Mucosa of rectum (tissue), 2 donors: ENCODE results near the gene FNIP1.

Experiments used
- H3K27ac ChIP-seq, 2 donors: one replicate each; pipeline ENCODE4 v1.7.0; 2013; ENCODE audit warnings: inconsistent platforms in 2 of 2, low read depth in 2 of 2, low read length in 2 of 2
- H3K27me3 ChIP-seq, 2 donors: one replicate each; pipeline ENCODE4 v1.7.0; 2013; ENCODE audit warnings: low read length in 2 of 2; ENCODE audit not compliant: control insufficient read depth in 2 of 2, insufficient read depth in 2 of 2
- H3K36me3 ChIP-seq, 2 donors: one replicate each; pipeline ENCODE4 v1.7.0; 2013; ENCODE audit warnings: low read length in 2 of 2; ENCODE audit not compliant: control insufficient read depth in 2 of 2, insufficient read depth in 2 of 2
- H3K4me1 ChIP-seq, 2 donors: one replicate each; pipeline ENCODE4 v1.7.0; 2013; ENCODE audit warnings: low read length in 2 of 2, mild to moderate bottlenecking in 1 of 2; ENCODE audit not compliant: control insufficient read depth in 2 of 2, insufficient read depth in 2 of 2
- H3K4me3 ChIP-seq, 2 donors: one replicate each; pipeline ENCODE4 v1.7.0; 2013; ENCODE audit warnings: low read length in 2 of 2
- H3K9ac ChIP-seq, 2 donors: one replicate each; pipeline ENCODE4 v1.7.0; 2013; ENCODE audit warnings: low read length in 2 of 2, low read depth in 1 of 2, mild to moderate bottlenecking in 1 of 2
- H3K9me3 ChIP-seq, 2 donors: one replicate each; pipeline ENCODE4 v1.7.0; 2013; ENCODE audit warnings: low read length in 2 of 2; ENCODE audit not compliant: control insufficient read depth in 2 of 2
- donor health status: healthy.
- donor health status: Normal muscosa, but diverticular disease.

Gene FNIP1

DNA sequence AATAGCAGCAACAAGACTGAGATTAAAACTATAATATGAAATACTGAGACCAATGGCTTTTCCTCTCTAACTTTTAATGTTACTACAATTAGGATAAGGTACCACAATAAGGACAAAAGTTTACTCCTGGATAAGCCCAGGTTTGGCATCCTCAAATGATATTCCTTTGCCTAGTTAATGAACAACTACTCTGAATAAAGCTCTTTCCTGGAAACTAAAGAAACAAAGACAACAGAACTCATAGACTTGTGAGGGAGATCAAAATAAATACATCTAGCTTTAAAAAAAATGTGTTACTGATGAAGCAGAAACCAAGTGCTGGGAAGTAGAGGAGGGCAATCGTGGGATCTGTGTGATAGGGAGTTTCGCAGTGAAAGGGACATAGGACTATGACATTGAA lies 142.5 kb downstream of the FNIP1 start:
- Histone ChIP-seq H3K9me3 (no peaks in the 10 kb centered on the region), H3K36me3 (peaks cover 18 to 28% of the 10 kb centered on the region in 2 donors), H3K27ac (no peak overlapping the region), H3K4me3 (no peak overlapping the region), H3K27me3 (no peaks in the 10 kb centered on the region), H3K9ac (no peak overlapping the region), H3K4me1 (no peaks in the 10 kb centered on the region)

- Histone ChIP-seq H3K36me3 (peaks cover 30 to 42% of the 10 kb centered on the region in 2 donors), H3K9me3 (no peaks in the 10 kb centered on the region), H3K4me1 (no peaks in the 10 kb centered on the region), H3K9ac (no peak overlapping the region), H3K27me3 (no peaks in the 10 kb centered on the region), H3K27ac (no peak overlapping the region), H3K4me3 (no peak overlapping the region)
Observed at GRCh38 chr5:131649161-131649560, 147.7 kb downstream of the FNIP1 start.

GRCh38 chr5:131647048-131647769 lies 149.6 kb downstream of the FNIP1 start:
- H3K27me3 ChIP-seq: no peaks in the 10 kb centered on the region
- no peak overlapping the region for H3K9ac ChIP-seq
- no peaks in the 10 kb centered on the region for H3K4me1 ChIP-seq
- H3K4me3 ChIP-seq: no peak overlapping the region
- no peak overlapping the region for H3K27ac ChIP-seq
- no peaks in the 10 kb centered on the region for H3K9me3 ChIP-seq
- H3K36me3 ChIP-seq: peaks cover 30 to 39% of the 10 kb centered on the region in 2 donors

GRCh38 chr5:131644822-131645221 lies 152.0 kb downstream of the FNIP1 start:
- Histone ChIP-seq H3K9me3 (no peaks in the 10 kb centered on the region), H3K27me3 (no peaks in the 10 kb centered on the region), H3K4me3 (no peak overlapping the region), H3K36me3 (peaks cover 17 to 28% of the 10 kb centered on the region in 2 donors), H3K4me1 (no peaks in the 10 kb centered on the region), H3K9ac (no peak overlapping the region), H3K27ac (no peak overlapping the region)

DNA sequence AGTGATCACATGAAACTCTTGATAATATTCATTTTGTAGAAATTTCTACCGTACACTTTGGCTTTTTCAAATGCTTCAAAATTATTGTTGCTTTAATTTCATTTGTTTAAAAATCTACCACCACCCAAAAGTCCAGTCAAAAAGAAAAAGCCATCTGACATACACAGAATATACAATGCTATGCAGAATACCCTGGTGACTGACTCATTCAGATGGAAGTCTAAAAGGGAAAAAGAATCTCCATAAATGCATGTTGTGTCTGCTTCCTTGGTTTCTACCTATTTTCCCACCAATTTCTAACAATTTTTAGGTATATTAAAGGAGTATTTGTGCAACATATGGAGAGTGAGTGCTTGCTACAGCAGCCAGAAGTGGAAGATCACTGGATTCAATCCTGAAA lies 152.4 kb downstream of the FNIP1 start:
- H3K9ac ChIP-seq: no peak overlapping the region
- H3K27me3 ChIP-seq: no peaks in the 10 kb centered on the region
- no peak overlapping the region for H3K4me3 ChIP-seq
- no peak overlapping the region for H3K27ac ChIP-seq
- H3K36me3 ChIP-seq: peaks cover 17 to 25% of the 10 kb centered on the region in 2 donors
- no peaks in the 10 kb centered on the region for H3K9me3 ChIP-seq
- H3K4me1 ChIP-seq: no peaks in the 10 kb centered on the region

DNA sequence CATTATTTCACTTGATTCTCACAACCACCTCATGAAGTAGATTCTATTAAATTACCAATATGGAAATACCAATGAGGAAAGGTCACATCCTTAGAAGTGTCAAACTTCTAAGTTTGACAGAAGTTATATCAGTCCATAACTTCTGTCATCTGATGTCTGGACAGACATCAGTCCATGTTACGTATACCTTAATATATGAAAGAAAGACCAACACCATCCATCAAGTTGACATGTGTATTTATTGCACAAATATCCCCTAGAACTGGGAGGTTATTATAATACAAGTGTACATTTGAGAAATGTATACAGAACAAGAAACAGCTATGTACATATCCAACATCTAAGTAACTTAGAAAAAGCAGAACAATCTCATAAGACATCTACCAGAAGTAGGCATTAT lies 155.3 kb downstream of the FNIP1 start:
- H3K36me3 ChIP-seq: peaks cover 9 to 20% of the 10 kb centered on the region in 2 donors
- no peaks in the 10 kb centered on the region for H3K27me3 ChIP-seq
- H3K9ac ChIP-seq: no peak overlapping the region
- H3K4me1 ChIP-seq: peaks cover 0 to 3% of the 10 kb centered on the region in 2 donors
- H3K27ac ChIP-seq: no peak overlapping the region
- no peaks in the 10 kb centered on the region for H3K9me3 ChIP-seq
- H3K4me3 ChIP-seq: no peak overlapping the region

- H3K9ac ChIP-seq: no peak overlapping the region
- H3K4me3 ChIP-seq: no peak overlapping the region
- H3K36me3 ChIP-seq: peaks cover 9 to 12% of the 10 kb centered on the region in 2 donors
- no peak overlapping the region for H3K27ac ChIP-seq
- peaks cover 0 to 8% of the 10 kb centered on the region in 2 donors for H3K4me1 ChIP-seq
- H3K27me3 ChIP-seq: no peaks in the 10 kb centered on the region
- no peaks in the 10 kb centered on the region for H3K9me3 ChIP-seq
Observed at GRCh38 chr5:131640043-131640856, 156.6 kb downstream of the FNIP1 start.

DNA sequence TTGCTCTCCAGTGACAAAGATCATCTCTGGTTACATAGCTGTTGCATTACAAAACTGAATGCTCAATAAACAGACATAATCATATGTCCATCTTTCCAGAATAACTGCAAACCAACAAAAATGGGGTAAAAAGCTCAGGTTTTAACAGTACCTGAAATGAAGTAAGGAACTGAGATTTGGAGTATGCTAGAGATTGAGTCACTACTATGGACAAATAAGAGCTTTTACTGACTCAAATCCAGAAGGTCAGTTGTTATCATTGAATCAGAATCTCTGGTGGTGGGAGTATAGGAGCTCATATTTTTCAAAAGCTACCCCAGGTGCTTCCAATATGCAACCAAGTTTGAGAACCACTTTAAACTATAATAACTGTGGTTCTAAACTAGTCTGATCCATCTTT lies 157.7 kb downstream of the FNIP1 start:
- peaks cover 0 to 10% of the 10 kb centered on the region in 2 donors for H3K4me1 ChIP-seq
- peaks cover 0 to 4% of the 10 kb centered on the region in 2 donors for H3K36me3 ChIP-seq
- no peaks in the 10 kb centered on the region for H3K9me3 ChIP-seq
- no peaks in the 10 kb centered on the region for H3K27me3 ChIP-seq
- H3K27ac ChIP-seq: no peak overlapping the region
- no peak overlapping the region for H3K4me3 ChIP-seq
- no peak overlapping the region for H3K9ac ChIP-seq

DNA sequence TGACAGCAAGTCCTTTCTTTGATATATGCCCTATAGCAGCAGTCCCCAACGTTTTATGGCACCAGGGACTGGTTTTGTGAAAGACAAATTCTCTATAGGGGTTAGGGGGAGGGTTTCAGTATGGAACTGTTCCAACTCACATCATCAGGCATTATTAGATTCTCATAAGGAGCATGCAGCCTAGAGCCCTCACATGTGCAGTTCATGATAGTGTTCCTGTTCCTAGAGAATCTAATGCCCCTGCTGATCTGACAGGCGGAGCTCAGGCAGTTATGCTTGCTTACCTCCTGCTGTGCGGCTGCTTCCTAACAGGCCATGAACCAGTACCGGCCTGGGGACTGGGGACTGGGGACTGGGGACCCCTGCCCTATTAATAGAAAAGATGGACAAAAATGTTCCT lies 159.1 kb downstream of the FNIP1 start:
- H3K9me3 ChIP-seq: no peaks in the 10 kb centered on the region
- no peak overlapping the region for H3K4me3 ChIP-seq
- no peaks in the 10 kb centered on the region for H3K27me3 ChIP-seq
- no peak overlapping the region for H3K9ac ChIP-seq
- peaks cover 0 to 4% of the 10 kb centered on the region in 2 donors for H3K36me3 ChIP-seq
- H3K4me1 ChIP-seq: peaks cover 7 to 13% of the 10 kb centered on the region in 2 donors
- H3K27ac ChIP-seq: no peak overlapping the region
